Astrocyte (in vitro differentiated cells and primary cell): ENCODE data around the gene HES5.

Experiments
- CTCF ChIP-seq: IDR thresholded peaks from 2 replicates; pipeline ENCODE4 v1.5.1; 2011; ENCODE audit warnings: low read depth, mild to moderate bottlenecking, inconsistent platforms, low read length, moderate library complexity; ENCODE audit not compliant: insufficient read depth
- EZH2 ChIP-seq: IDR thresholded peaks from 2 replicates; pipeline ENCODE4 v1.6.1; 2012; ENCODE audit warnings: mild to moderate bottlenecking, low read length, inconsistent platforms; ENCODE audit not compliant: insufficient read depth

DNA sequence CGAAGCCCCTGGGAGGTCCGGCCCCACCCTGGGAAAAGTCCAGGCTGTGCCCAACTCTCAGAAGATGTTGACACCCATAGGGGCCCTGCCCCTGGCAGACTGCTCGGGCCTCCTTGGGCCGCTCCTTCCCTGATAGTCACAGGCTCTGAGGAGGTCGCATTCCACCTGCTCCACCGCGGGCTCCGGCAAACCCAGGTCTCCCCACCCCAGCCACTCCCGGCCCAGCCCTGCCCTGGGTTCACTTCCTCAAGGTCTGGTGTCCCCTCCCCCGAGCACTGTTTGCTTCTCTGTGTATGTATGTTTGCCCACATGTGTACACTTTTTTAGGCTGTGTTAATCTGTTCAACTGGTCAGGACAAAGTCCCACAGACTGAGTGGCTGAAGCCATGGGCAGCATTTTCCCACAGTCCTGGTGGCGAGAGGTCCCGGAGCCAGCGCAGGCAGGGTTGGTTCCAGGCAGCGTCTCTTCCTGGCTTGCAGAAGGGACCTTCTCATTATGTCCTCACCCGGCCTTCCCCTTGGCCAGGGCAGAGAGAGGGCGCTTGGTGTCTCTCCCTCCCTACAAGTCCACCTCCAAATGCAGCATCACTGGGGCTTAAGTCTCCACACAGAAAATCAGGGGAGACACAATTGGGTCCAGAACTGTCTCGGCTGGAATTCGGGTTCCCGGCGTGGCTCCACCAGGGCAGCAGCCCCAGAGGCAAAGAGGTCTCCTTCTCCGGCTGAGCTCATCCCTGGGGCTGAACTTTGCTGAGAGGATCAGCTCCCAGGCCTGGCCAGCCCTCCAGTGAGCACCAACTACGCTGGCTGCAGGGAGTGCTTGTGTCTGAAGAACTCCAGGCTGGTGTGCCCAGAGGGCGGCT lies 46.0 kb upstream of the HES5 start:
- TF ChIP-seq CTCF = no peak
- TF ChIP-seq EZH2 = no peak
